MM.1S (cell line): Measurements from ENCODE around the gene KCTD6.

Experiments
- DNase-seq: peaks from one replicate; pipeline ENCODE4 v3.0.0-alpha.2; 2015
- H2AFZ ChIP-seq: fragments of 300-600 bp; sonication (generic); 2 replicates; pipeline ENCODE4 v1.6.0; 2016; ENCODE audit warnings: antibody characterized with exemption, low read length
- H3F3A ChIP-seq: fragments of 300-600 bp; sonication (generic); 2 replicates; pipeline ENCODE4 v1.6.1; 2016; ENCODE audit warnings: mild to moderate bottlenecking, antibody characterized with exemption, low read length, moderate library complexity, mixed read lengths; ENCODE audit not compliant: insufficient read depth
- H3K27ac ChIP-seq: fragments of 300-600 bp; sonication (generic); 2 replicates; pipeline ENCODE4 v1.5.1; 2016; ENCODE audit warnings: mild to moderate bottlenecking, low read length
- H3K27me3 ChIP-seq: fragments of 300-600 bp; sonication (generic); replicated peaks from 2 replicates; pipeline ENCODE4 v1.6.0; 2016; ENCODE audit warnings: low read length; ENCODE audit not compliant: insufficient read depth
- H3K36me3 ChIP-seq: fragments of 300-600 bp; sonication (generic); replicated peaks from 2 replicates; pipeline ENCODE4 v1.6.1; 2016; ENCODE audit warnings: mild to moderate bottlenecking, low read length, mixed read lengths; ENCODE audit not compliant: insufficient read depth
- H3K4me1 ChIP-seq: fragments of 300-600 bp; sonication (generic); 2 replicates; pipeline ENCODE4 v1.6.1; 2016; ENCODE audit warnings: low read length, mixed read lengths
- H3K4me2 ChIP-seq: fragments of 300-600 bp; sonication (generic); 2 replicates; pipeline ENCODE4 v1.6.0; 2016; ENCODE audit warnings: low read depth, low read length
- H3K4me3 ChIP-seq: fragments of 300-600 bp; sonication (generic); 2 replicates; pipeline ENCODE4 v1.5.1; 2016; ENCODE audit warnings: low read length, mixed read lengths
- H3K79me2 ChIP-seq: fragments of 300-600 bp; sonication (generic); 2 replicates; pipeline ENCODE4 v1.6.1; 2016; ENCODE audit warnings: mixed run types, low read length, mixed read lengths
- H3K9ac ChIP-seq: fragments of 300-600 bp; sonication (generic); 2 replicates; pipeline ENCODE4 v1.6.1; 2016; ENCODE audit warnings: low read length, mixed read lengths
- H3K9me2 ChIP-seq: fragments of 300-600 bp; sonication (generic); replicated peaks from 2 replicates; pipeline ENCODE4 v1.6.1; 2016; ENCODE audit warnings: mild to moderate bottlenecking, low read length, mixed read lengths; ENCODE audit not compliant: insufficient read depth
- H3K9me3 ChIP-seq: fragments of 300-600 bp; sonication (generic); replicated peaks from 2 replicates; pipeline ENCODE4 v1.6.1; 2016; ENCODE audit warnings: mild to moderate bottlenecking, low read length, mixed read lengths; ENCODE audit not compliant: insufficient read depth
- H4K20me1 ChIP-seq: fragments of 300-600 bp; sonication (generic); 2 replicates; pipeline ENCODE4 v1.6.1; 2016; ENCODE audit warnings: mild to moderate bottlenecking, low read length, moderate library complexity, mixed read lengths; ENCODE audit not compliant: insufficient read depth
- EZH2 ChIP-seq: fragments of 300-600 bp; sonication (generic); optimal IDR thresholded peaks from 2 replicates; pipeline ENCODE3; 2017; ENCODE audit warnings: low read depth, mild to moderate bottlenecking, antibody characterized with exemption, low read length, mixed read lengths
- EZH2phosphoT487 ChIP-seq: fragments of 300-600 bp; sonication (generic); IDR thresholded peaks from 2 replicates; pipeline ENCODE4 v1.6.1; 2018; ENCODE audit warnings: antibody characterized with exemption, low read length
- TF ChIP-seq, protein P1 (sequence below): fragments of 300-600 bp; sonication (generic); IDR thresholded peaks from 2 replicates; pipeline ENCODE4 v1.5.1; 2016; ENCODE audit warnings: antibody characterized with exemption, low read length, mixed read lengths

The KCTD6 gene

DNA sequence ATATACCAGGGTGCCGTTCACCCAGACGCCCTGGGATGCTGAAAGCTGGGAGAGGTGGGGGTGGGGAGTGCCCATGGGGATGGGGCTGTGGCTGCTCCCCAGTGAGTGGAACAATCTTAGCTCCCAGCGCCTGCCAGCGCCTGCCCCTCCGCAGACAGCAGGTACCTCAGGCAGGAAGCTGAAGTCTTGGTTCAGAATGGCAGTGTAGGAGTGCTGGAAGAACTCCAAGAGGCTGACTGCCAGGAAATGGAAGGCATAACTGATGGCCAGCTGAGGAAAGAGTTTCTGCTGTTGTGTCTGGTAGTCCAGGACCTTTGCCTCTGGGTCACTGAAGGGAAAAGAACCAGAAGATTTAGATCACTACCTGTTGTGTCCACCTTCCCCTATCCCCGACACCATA is 36.7 kb downstream of the KCTD6 start:
- DNase-seq, result no peak
- H3K4me1 ChIP-seq, result no peaks in the 10 kb centered on the region
- H3K9ac ChIP-seq, result no peak overlapping the region
- no peaks in the 10 kb centered on the region for H3K27me3 ChIP-seq
- H3K4me2 ChIP-seq, result no peak overlapping the region
- H3F3A ChIP-seq, result no peaks in the 10 kb centered on the region
- H3K9me2 ChIP-seq, result no peaks in the 10 kb centered on the region
- H3K36me3 ChIP-seq, result no peaks in the 10 kb centered on the region
- H2AFZ ChIP-seq, result no peak overlapping the region
- no peak overlapping the region for H3K27ac ChIP-seq
- H3K4me3 ChIP-seq, result no peak overlapping the region
- no peaks in the 10 kb centered on the region for H3K79me2 ChIP-seq
- no peaks in the 10 kb centered on the region for H3K9me3 ChIP-seq
- no peak for TF ChIP-seq EZH2phosphoT487
- no peaks in the 10 kb centered on the region for H4K20me1 ChIP-seq

DNA sequence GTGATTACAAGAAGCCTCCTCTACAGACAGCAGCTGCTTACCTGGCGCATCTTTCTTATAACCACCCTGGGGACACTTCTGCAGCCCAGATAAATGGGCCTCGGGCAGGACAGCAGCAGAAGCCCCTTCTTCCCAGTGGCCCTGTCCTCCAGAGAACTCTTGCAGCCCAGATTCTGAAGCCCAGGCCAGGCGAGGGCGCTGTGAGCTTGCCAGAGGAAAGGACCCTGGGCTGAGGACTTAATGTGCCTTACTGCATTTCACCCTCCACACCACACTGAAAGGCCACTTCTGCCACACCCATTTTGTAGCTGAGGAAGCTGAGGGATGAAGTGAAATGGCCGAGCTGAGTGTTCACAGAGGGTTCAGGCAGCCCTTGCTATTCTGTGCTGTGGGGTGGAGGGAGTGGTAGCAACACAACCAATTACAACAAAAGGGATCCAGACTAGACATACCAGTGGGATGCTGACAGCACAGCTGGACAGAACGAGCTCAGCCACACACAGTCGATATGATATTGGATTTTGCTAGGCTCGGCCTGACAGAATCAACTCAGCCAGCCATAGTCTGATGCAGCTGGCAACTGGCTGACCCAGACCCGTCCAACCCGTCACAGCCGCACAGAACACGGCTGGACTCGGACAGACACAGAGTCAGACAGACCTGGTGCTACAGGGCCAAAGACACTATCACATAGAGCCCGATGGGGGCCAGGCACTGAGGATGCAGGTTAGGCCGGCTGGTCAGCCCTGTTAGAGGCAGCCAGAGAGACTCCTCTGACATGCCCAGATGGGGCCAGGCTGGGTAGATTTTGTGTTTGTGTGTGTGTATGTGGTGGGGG is 37.8 kb downstream of the KCTD6 start:
- H3K9ac ChIP-seq, result no peak overlapping the region
- H3K27ac ChIP-seq, result no peak overlapping the region
- no peak for DNase-seq
- H2AFZ ChIP-seq, result no peak overlapping the region
- H3K9me2 ChIP-seq, result no peaks in the 10 kb centered on the region
- H4K20me1 ChIP-seq, result no peaks in the 10 kb centered on the region
- H3K36me3 ChIP-seq, result no peaks in the 10 kb centered on the region
- no peaks in the 10 kb centered on the region for H3K79me2 ChIP-seq
- H3K27me3 ChIP-seq, result no peaks in the 10 kb centered on the region
- H3K4me2 ChIP-seq, result no peak overlapping the region
- H3F3A ChIP-seq, result no peaks in the 10 kb centered on the region
- no peaks in the 10 kb centered on the region for H3K4me1 ChIP-seq
- no peak overlapping the region for H3K4me3 ChIP-seq
- TF ChIP-seq EZH2 (no peak), EZH2phosphoT487 (no peak)
- TF ChIP-seq, protein P1, sequence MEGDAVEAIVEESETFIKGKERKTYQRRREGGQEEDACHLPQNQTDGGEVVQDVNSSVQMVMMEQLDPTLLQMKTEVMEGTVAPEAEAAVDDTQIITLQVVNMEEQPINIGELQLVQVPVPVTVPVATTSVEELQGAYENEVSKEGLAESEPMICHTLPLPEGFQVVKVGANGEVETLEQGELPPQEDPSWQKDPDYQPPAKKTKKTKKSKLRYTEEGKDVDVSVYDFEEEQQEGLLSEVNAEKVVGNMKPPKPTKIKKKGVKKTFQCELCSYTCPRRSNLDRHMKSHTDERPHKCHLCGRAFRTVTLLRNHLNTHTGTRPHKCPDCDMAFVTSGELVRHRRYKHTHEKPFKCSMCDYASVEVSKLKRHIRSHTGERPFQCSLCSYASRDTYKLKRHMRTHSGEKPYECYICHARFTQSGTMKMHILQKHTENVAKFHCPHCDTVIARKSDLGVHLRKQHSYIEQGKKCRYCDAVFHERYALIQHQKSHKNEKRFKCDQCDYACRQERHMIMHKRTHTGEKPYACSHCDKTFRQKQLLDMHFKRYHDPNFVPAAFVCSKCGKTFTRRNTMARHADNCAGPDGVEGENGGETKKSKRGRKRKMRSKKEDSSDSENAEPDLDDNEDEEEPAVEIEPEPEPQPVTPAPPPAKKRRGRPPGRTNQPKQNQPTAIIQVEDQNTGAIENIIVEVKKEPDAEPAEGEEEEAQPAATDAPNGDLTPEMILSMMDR, result peak; percentile 37
- no peaks in the 10 kb centered on the region for H3K9me3 ChIP-seq

DNA sequence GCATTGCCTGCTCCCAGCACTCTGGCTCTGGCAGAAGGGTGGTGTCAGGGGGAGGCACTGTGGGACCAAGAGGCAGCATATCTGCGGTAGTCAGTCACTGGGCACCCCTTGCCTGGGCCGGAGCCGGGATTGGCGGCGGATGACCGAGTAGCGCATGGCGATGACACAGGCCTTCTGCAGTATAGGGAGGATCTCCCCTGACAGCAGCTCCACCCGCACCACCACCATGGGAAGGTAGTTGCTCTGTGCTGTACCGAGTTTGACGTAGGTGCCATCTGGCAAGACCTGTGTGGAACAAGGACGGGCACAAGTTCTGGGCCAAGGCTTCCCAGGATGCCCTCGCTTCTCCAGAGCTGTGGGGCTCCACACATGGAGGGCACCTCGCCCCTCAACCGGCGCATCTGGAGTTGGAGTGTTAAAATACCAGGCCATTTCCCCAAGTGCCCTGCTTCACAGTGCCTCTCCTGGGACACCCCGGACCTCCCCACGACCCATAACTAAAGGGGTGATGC is 38.5 kb downstream of the KCTD6 start:
- no peak overlapping the region for H3K9ac ChIP-seq
- H3K9me3 ChIP-seq, result no peaks in the 10 kb centered on the region
- no peaks in the 10 kb centered on the region for H3K27me3 ChIP-seq
- H3K4me1 ChIP-seq, result no peaks in the 10 kb centered on the region
- H3K27ac ChIP-seq, result no peak overlapping the region
- no peaks in the 10 kb centered on the region for H3K36me3 ChIP-seq
- H4K20me1 ChIP-seq, result no peaks in the 10 kb centered on the region
- H3K9me2 ChIP-seq, result no peaks in the 10 kb centered on the region
- no peak for DNase-seq
- no peak overlapping the region for H2AFZ ChIP-seq
- no peaks in the 10 kb centered on the region for H3F3A ChIP-seq
- no peak overlapping the region for H3K4me2 ChIP-seq
- no peaks in the 10 kb centered on the region for H3K79me2 ChIP-seq
- TF ChIP-seq, protein P1, result no peak
- TF ChIP-seq EZH2, result no peak
- TF ChIP-seq EZH2phosphoT487, result no peak
- H3K4me3 ChIP-seq, result no peak overlapping the region

DNA sequence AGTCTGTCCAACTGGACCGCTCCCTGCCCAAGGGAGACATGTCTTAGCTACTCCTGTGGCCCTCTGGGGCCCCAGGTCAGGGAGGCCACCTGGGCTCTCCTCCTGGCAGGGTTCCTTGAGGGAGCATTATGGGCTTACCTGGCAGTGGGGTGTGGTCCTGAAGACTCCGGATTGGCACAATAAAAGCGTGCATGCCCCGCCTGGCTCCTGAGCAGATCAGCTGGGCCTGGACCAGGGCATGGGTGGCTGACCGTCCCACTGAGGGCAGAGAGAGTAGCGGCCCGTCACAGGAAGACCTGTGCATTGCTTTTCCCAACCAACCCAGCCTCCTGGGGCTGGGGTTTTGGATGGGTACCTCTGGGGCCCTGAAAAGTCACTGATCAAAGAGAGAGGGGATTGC is 39.7 kb downstream of the KCTD6 start:
- Histone ChIP-seq H3K27me3 (no peaks in the 10 kb centered on the region), H3F3A (no peaks in the 10 kb centered on the region), H4K20me1 (no peaks in the 10 kb centered on the region), H3K4me1 (no peaks in the 10 kb centered on the region), H3K79me2 (no peaks in the 10 kb centered on the region), H2AFZ (no peak overlapping the region), H3K27ac (no peak overlapping the region), H3K4me2 (no peak overlapping the region), H3K9me2 (no peaks in the 10 kb centered on the region), H3K9ac (no peak overlapping the region), H3K4me3 (no peak overlapping the region), H3K9me3 (no peaks in the 10 kb centered on the region), H3K36me3 (no peaks in the 10 kb centered on the region)
- DNase-seq, result no peak
- TF ChIP-seq, protein P1, result no peak
- TF ChIP-seq EZH2 (no peak), EZH2phosphoT487 (no peak)
